Fibroblast of mammary gland (primary cell): ENCODE data around the gene SPRED3.

ENCODE experiments used
- DNase-seq: peaks from one replicate; pipeline ENCODE4 v3.0.0-alpha.2; 2010; ENCODE audit warnings: low read depth
- H3K4me3 ChIP-seq: 2 replicates; pipeline ENCODE4 v1.5.1; 2011; ENCODE audit warnings: low read depth, mild to moderate bottlenecking, low read length, moderate library complexity; ENCODE audit not compliant: control insufficient read depth
- TF ChIP-seq, protein P1 (sequence below): conservative IDR thresholded peaks from 2 replicates; pipeline ENCODE4 v1.5.1; 2011; ENCODE audit warnings: low read depth, low read length, inconsistent platforms; ENCODE audit not compliant: control insufficient read depth, insufficient read depth

SPRED3 gene

DNA sequence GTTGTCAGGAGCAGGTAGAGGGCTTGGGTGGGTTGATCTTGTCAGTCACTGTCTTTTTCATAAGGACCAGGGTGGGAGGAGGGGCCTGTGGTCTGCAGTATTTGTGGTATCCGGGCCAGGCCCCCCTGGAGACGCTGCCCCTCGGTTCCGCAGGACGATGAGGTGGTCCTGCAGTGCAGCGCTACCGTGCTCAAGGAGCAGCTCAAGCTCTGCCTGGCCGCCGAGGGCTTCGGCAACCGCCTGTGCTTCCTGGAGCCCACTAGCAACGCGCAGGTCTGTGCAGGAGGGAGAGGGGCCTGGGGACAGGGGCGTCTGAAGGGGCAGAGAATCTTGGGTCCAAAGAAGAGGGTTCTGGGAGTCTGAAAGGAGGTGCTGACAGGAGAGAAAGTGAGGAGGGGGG, 52.1 kb downstream of the SPRED3 start:
- TF ChIP-seq, protein P1, sequence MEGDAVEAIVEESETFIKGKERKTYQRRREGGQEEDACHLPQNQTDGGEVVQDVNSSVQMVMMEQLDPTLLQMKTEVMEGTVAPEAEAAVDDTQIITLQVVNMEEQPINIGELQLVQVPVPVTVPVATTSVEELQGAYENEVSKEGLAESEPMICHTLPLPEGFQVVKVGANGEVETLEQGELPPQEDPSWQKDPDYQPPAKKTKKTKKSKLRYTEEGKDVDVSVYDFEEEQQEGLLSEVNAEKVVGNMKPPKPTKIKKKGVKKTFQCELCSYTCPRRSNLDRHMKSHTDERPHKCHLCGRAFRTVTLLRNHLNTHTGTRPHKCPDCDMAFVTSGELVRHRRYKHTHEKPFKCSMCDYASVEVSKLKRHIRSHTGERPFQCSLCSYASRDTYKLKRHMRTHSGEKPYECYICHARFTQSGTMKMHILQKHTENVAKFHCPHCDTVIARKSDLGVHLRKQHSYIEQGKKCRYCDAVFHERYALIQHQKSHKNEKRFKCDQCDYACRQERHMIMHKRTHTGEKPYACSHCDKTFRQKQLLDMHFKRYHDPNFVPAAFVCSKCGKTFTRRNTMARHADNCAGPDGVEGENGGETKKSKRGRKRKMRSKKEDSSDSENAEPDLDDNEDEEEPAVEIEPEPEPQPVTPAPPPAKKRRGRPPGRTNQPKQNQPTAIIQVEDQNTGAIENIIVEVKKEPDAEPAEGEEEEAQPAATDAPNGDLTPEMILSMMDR = no peak
- no peak for DNase-seq
- no peak overlapping the region for H3K4me3 ChIP-seq

DNA sequence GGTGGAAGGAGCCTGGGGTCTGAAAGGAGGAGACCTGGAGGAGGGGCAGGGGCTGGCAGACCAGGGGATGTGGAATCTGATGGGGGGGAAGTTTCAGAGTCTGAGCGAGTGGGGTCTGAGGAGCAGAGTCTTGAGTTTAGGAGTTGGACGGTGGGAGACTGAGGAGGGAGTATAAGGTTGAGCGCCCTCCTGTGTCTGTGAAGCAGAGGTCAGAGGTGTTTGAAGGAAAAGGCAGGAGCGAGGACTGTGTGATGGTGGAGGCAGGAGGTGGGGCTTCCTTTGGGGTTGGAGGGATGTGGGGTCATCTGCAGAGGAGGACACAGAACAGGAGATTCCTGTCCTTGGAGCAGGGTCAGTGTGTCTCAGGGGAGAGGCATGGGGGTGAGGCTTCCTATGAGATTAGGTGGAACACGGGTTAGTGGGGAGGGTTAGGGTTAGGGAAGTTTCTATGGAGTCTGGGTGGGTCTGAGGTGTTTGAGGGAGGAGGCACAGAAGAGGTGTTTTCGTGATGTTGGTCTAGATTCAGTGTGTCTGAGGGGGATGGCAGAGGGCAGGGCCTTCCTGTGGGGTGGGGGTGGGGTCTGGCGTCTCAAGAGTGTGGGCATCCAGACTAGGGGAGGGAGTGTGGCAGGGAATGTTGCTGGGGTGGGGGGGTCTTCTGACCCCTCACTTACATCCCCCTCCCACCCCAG, 53.3 kb downstream of the SPRED3 start:
- no peak overlapping the region for H3K4me3 ChIP-seq
- no peak for DNase-seq
- TF ChIP-seq, protein P1 = peak; percentile 2

DNA sequence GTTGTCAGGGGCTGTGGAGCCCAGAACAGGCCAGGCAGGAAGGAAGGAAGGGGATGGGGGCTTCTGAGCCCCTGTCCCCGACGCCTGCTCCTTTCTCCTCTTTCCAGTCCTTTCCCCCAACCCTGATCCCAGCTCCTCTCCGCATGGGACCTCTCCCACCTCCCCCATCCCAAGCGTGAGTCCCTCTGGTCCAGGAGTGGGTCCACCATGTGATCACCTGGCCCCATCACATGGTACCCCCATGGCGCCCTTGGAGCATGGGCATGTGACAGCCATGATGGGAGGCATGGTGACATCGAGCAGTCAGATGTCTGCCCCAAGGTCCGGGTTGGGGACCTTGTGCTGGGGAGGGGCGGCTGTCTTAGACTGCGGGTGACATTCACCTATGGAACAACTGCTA, 54.2 kb downstream of the SPRED3 start:
- TF ChIP-seq, protein P1 = no peak
- H3K4me3 ChIP-seq = no peak overlapping the region
- DNase-seq = no peak

DNA sequence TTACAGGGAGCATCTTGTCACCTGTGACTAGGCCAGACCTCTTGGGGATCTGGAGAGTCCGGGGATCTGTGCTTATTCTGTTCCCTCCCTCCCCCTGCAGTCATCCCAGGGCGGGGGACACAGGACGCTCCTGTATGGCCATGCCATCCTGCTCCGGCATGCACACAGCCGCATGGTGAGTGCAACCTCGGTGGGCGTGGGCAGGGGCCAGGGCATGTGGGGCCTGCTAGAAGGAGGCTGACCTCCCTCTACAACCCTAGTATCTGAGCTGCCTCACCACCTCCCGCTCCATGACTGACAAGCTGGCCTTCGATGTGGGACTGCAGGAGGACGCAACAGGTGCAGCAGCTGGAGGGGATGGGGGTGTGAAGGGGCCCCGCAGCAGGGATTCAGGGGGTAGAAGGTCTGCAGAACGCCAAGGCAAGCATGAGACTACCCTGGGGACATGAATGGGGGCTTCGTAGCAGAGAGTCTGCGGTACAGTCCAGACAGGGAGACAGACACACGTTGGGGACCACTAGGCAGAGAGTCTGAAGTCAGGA, 55.0 kb downstream of the SPRED3 start:
- TF ChIP-seq, protein P1 = no peak
- no peak for DNase-seq
- no peak overlapping the region for H3K4me3 ChIP-seq

DNA sequence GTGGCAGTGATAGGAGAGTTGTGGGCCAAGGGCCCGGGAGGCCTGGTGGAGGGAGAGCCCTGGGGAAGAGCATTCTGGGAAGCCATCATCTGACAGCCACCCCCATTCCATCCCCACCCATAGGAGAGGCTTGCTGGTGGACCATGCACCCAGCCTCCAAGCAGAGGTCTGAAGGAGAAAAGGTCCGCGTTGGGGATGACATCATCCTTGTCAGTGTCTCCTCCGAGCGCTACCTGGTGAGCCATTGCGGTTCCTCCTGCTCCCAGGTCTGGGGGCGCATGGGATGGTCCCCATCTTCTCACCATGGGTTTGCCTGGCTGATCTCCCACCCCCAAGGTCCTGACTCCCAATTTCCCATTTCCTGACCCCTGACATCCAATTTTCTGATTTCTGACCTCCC, 55.5 kb downstream of the SPRED3 start:
- DNase-seq = no peak
- H3K4me3 ChIP-seq = no peak overlapping the region
- TF ChIP-seq, protein P1 = no peak

DNA sequence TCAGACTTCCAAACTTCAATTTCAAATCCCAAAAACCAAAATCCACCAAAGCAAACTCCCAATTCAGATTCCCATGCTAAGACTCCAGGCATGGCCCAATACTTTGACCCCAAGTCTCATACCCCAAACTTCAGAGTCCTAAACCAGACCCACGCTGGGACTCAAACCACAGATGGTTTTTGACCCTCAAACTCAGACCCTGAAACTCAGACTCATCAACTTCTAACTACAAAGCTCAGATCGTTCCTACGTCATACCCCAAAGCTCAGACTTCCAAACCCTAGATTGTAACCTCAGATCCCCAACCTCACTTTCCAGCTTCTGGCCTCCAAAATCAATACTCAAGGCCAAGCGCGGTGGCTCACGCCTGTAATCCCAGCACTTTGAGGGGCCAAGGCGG, 56.9 kb downstream of the SPRED3 start:
- TF ChIP-seq, protein P1 = no peak
- DNase-seq = no peak
- H3K4me3 ChIP-seq = no peak overlapping the region
